ENCODE measurements around the gene HIKESHI. TPM values are rescaled to one million over a fixed set of nuclear protein-coding genes. Genes with fewer than 3 reads are reported as not detected.

The HIKESHI gene
- total and polyA plus RNA-seq, 2 of the 8 experiments (the other 6 are each of a cell fraction or from before 2014, with no cell fraction given), result 65.4 to 90.2 TPM

GRCh38 chr11:86269645-86270044, 32.4 kb upstream of the HIKESHI start (continued):
- TF ChIP-seq ZNF274 (IDR thresholded peaks at IDR 0.05; ENCODE audit: borderline replicate concordance, extremely low read depth, low read length) (no peak), YY1 (IDR thresholded peaks at IDR 0.05; ENCODE audit: low read depth, low read length) (no peak), EP300 (IDR thresholded peaks at IDR 0.05; ENCODE audit: borderline replicate concordance in 1 of 2, low read depth in 2 of 2, low read length in 2 of 2) (no peak), MAX (IDR thresholded peaks at IDR 0.05) (no peak), POU5F1 (IDR thresholded peaks at IDR 0.05; ENCODE audit: low read depth, low read length) (no peak), TAF7 (optimal IDR thresholded peaks at IDR 0.05; ENCODE audit: borderline replicate concordance, low read depth, low read length) (no peak), BCL11A (IDR thresholded peaks at IDR 0.05; ENCODE audit: low read depth in 2 of 2, low read length in 2 of 2) (no peak)
